ENCODE measurements around the gene LRP5. TPM values are rescaled to one million over a fixed set of nuclear protein-coding genes. Genes with fewer than 3 reads are reported as not detected.
A peak's percentile ranks its signal among the peaks of the same experiment; 100 is the strongest.

LRP5 gene
- total RNA-seq, 1 donor from 2014 or later, result 101 TPM

GRCh38 chr11:68266936-68267880 is 45.2 kb upstream of the LRP5 start:
- no peaks in the 10 kb centered on the region for H3K9me3 ChIP-seq
- H3K27ac ChIP-seq, result no peak overlapping the region
- ATAC-seq, result no peak
- peaks cover 50% of the 10 kb centered on the region for H3K36me3 ChIP-seq
- no peak for TF ChIP-seq CTCF (IDR thresholded peaks at IDR 0.05)
- no peak overlapping the region for H3K4me3 ChIP-seq
- intact Hi-C loops (cut with DNase I), result no loop called here
- H3K4me1 ChIP-seq, result peaks cover 18% of the 10 kb centered on the region
- no peak for DNase-seq
- H3K27me3 ChIP-seq, result no peaks in the 10 kb centered on the region

- DNase-seq (no peak), ATAC-seq (no peak)
- Histone ChIP-seq H3K36me3 (peaks cover 44% of the 10 kb centered on the region), H3K27me3 (no peaks in the 10 kb centered on the region), H3K27ac (no peak overlapping the region), H3K9me3 (no peaks in the 10 kb centered on the region), H3K4me3 (no peak overlapping the region), H3K4me1 (peaks cover 23% of the 10 kb centered on the region)
- intact Hi-C loops (cut with DNase I), result no loop called here
- no peak for TF ChIP-seq CTCF (IDR thresholded peaks at IDR 0.05)
These were observed 44.5 kb upstream of the LRP5 start for GRCh38 chr11:68267881-68268240.

GRCh38 chr11:68269414-68270081 is 42.8 kb upstream of the LRP5 start:
- no peak for TF ChIP-seq CTCF (IDR thresholded peaks at IDR 0.05)
- H3K4me1 ChIP-seq, result peaks cover 25% of the 10 kb centered on the region
- intact Hi-C loops (cut with DNase I), result no loop called here
- no peak overlapping the region for H3K4me3 ChIP-seq
- peaks cover 33% of the 10 kb centered on the region for H3K36me3 ChIP-seq
- no peak for DNase-seq
- no peak for ATAC-seq
- H3K9me3 ChIP-seq, result no peaks in the 10 kb centered on the region
- H3K27ac ChIP-seq, result no peak overlapping the region
- no peaks in the 10 kb centered on the region for H3K27me3 ChIP-seq

- TF ChIP-seq CTCF (IDR thresholded peaks at IDR 0.05), result no peak
- peaks cover 25% of the 10 kb centered on the region for H3K4me1 ChIP-seq
- ATAC-seq, result no peak
- no peaks in the 10 kb centered on the region for H3K27me3 ChIP-seq
- H3K27ac ChIP-seq, result peak overlapping the region; percentile 93
- intact Hi-C loops (cut with DNase I), result no loop called here
- H3K4me3 ChIP-seq, result peak overlapping the region; percentile 83
- no peak for DNase-seq
- no peaks in the 10 kb centered on the region for H3K9me3 ChIP-seq
- H3K36me3 ChIP-seq, result peaks cover 26% of the 10 kb centered on the region
These were observed 42.0 kb upstream of the LRP5 start for GRCh38 chr11:68270196-68271022.

- peaks cover 18% of the 10 kb centered on the region for H3K36me3 ChIP-seq
- no peaks in the 10 kb centered on the region for H3K27me3 ChIP-seq
- peak; percentile 46 for ATAC-seq
- H3K4me1 ChIP-seq, result peaks cover 25% of the 10 kb centered on the region
- H3K4me3 ChIP-seq, result peak overlapping the region; percentile 83
- no peak for DNase-seq
- H3K9me3 ChIP-seq, result no peaks in the 10 kb centered on the region
- intact Hi-C loops (cut with DNase I), result no loop called here
- H3K27ac ChIP-seq, result peak overlapping the region; percentile 93
- TF ChIP-seq CTCF (IDR thresholded peaks at IDR 0.05), result peak; percentile 34
These were observed 41.2 kb upstream of the LRP5 start for GRCh38 chr11:68271023-68271780.
